ENCODE measurements around the gene BCL11B. TPM values are rescaled to one million over a fixed set of nuclear protein-coding genes. Genes with fewer than 3 reads are reported as not detected.

The BCL11B gene
- total and polyA plus RNA-seq, 2 of the 8 experiments (the other 6 are each of a cell fraction or from before 2014, with no cell fraction given), result 0.63 to 5.9 TPM

DNA sequence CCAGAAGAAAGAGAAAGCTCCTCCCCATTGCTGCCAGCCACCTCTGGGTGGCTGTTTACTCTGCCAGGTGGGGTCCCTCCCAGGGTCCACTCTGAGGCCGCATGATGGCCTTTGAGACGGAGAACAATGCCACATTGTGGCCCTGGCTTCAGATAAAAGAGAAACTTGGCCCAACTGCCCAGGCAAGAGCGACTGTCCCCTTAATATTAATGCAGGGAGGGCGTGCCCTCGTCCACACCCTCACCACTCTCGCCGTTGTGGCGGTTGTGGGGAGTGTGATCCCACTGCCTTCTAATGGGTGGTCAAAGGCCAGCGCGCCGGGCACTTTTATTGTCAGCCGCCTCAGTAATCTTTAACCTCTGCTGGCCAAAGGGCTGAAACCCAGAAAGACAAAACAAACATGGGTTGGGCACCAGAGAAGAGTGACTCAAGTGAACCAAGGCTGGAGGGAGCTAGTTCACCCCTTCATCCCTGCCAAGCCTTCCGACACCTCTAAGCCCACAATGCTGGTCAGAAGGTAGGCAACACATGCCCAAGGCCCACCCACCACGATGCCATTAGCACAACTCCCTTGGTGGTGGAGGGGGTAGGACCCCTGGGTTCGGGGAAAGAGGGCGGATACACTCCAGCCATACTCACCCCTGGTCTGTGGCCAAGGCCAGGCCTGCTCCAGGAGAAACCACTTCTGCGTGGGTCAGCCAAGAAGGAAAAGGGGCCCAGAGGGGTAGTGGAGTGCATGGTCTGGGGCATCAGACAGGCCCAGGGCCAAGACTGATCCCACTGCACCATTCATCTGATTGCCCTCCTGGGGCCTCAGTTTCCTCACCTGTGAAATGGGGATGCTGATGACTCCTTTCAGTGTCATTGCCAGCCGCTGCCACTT lies 44.5 kb upstream of the BCL11B start:
- H2AFZ ChIP-seq (ENCODE audit: low read length), result no peak overlapping the region
- peak overlapping the region; percentile 64 for H4K91ac ChIP-seq (replicated peaks; ENCODE audit: insufficient read length, low read length)
- H2BK15ac ChIP-seq (ENCODE audit: low read length), result no peak overlapping the region
- H4K20me1 ChIP-seq (replicated peaks in 1 of 2; ENCODE audit: control insufficient read depth in 1 of 2, insufficient read depth in 2 of 2, low read length in 2 of 2), result peaks cover 0 to 2% of the 10 kb centered on the region in 2 experiments
- H2BK120ac ChIP-seq (replicated peaks; ENCODE audit: low read depth, low read length), result no peak overlapping the region
- no peak overlapping the region for H3K9ac ChIP-seq (replicated peaks in 1 of 4; ENCODE audit: extremely low read depth in 1 of 4, low read depth in 3 of 4, low read length in 3 of 4)
- 88% methylated on average over 18 of the region's 18 CpGs; no CpG with 5 or more reads in 1 of the 2 experiments for WGBS, 2 experiments (ENCODE audit: extremely low coverage in 1 of 2, insufficient coverage in 1 of 2, insufficient read length in 1 of 2, insufficient replicate concordance in 2 of 2, low coverage in 1 of 2, low lambda C conversion rate in 2 of 2, missing lambda C conversion rate in 1 of 2)
- H4K5ac ChIP-seq (ENCODE audit: insufficient read length, low read depth, low read length), result no peak overlapping the region
- no peaks in the 10 kb centered on the region; a peak in 2 of 7 replicates for H3K27me3 ChIP-seq (replicated peaks in 1 of 4; ENCODE audit: control insufficient read depth in 3 of 4, extremely low read depth in 1 of 4, insufficient read depth in 3 of 4, low read length in 3 of 4)
- H3K23me2 ChIP-seq (ENCODE audit: low read depth, low read length), result no peaks in the 10 kb centered on the region; the same call in 1 of the 2 replicates
- POLR2A ChIA-PET (ENCODE audit: partially characterized antibody), result no interaction called here
- no peak overlapping the region for H2BK5ac ChIP-seq (ENCODE audit: low read depth, low read length)
- no peaks in the 10 kb centered on the region for H3K79me2 ChIP-seq (ENCODE audit: control insufficient read depth in 1 of 2, insufficient read depth in 2 of 2, low read length in 2 of 2)
- no peak overlapping the region for H3K4me2 ChIP-seq (ENCODE audit: insufficient read depth in 1 of 2, low read depth in 2 of 2, low read length in 2 of 2)
- H3K18ac ChIP-seq (ENCODE audit: extremely low read depth, low read length), result no peak overlapping the region
- H3K27ac ChIP-seq (ENCODE audit: low read depth, low read length), result no peak overlapping the region
- H2AK5ac ChIP-seq (ENCODE audit: low read depth, low read length), result no peak overlapping the region
- H3K79me1 ChIP-seq (ENCODE audit: low read depth, low read length), result no peaks in the 10 kb centered on the region
- FAIRE-seq (no peak), DNase-seq (ENCODE audit: low read depth in 1 of 2, low spot score in 2 of 2) (peak in 1 of 2 experiments; percentile 37)
- H2BK20ac ChIP-seq (ENCODE audit: low read length), result peak overlapping the region; percentile 61; the same call in 1 of the 2 replicates
- H4K8ac ChIP-seq (ENCODE audit: extremely low read depth, insufficient read depth, low read length), result no peak overlapping the region; the same call in 1 of the 2 replicates
- CTCF ChIA-PET (ENCODE audit: partially characterized antibody), result interaction anchor here (0.6 kb wide), 1 partner anchor 42 kb away, joined by 3 read pairs; no protein-coding TSS in a partner anchor
- H3K14ac ChIP-seq (ENCODE audit: insufficient read length), result no peak overlapping the region
- peaks cover 0 to 14% (median 6%) of the 10 kb centered on the region in 4 experiments; a peak in 6 of 7 replicates for H3K4me1 ChIP-seq (replicated peaks in 1 of 4; ENCODE audit: control insufficient read depth in 3 of 4, insufficient read depth in 4 of 4, low read length in 3 of 4)
- H3K23ac ChIP-seq (ENCODE audit: insufficient read length), result no peak overlapping the region
- H2BK12ac ChIP-seq (ENCODE audit: low read depth, low read length), result peak overlapping the region; percentile 94; the same call in 1 of the 2 replicates
- no peak overlapping the region for H3K56ac ChIP-seq (replicated peaks; ENCODE audit: insufficient read length, low read depth, low read length)
- H3K36me3 ChIP-seq (ENCODE audit: control insufficient read depth in 2 of 4, insufficient read depth in 4 of 4, low read length in 3 of 4), result no peaks in the 10 kb centered on the region
- no peak overlapping the region for H3K4me3 ChIP-seq (ENCODE audit: extremely low read depth in 1 of 4, insufficient read depth in 2 of 4, low read depth in 3 of 4, low read length in 4 of 4)
- H3K9me3 ChIP-seq (ENCODE audit: insufficient read depth in 2 of 2, low read depth in 1 of 2, low read length in 1 of 2), result no peaks in the 10 kb centered on the region
- H3K4ac ChIP-seq (replicated peaks; ENCODE audit: insufficient read length, low read depth, low read length), result no peak overlapping the region
- TF ChIP-seq GTF2F1 (IDR thresholded peaks at IDR 0.05; ENCODE audit: borderline replicate concordance, low read depth, low read length) (no peak), BACH1 (IDR thresholded peaks at IDR 0.05; ENCODE audit: low read length) (no peak), EP300 (IDR thresholded peaks at IDR 0.05; ENCODE audit: borderline replicate concordance in 1 of 2, low read depth in 2 of 2, low read length in 2 of 2) (no peak), ASH2L (IDR thresholded peaks at IDR 0.05; ENCODE audit: low read length) (no peak), HDAC6 (IDR thresholded peaks at IDR 0.05; ENCODE audit: low read depth, low read length) (no peak), TEAD4 (IDR thresholded peaks at IDR 0.05; ENCODE audit: low read depth, low read length) (no peak), SP2 (IDR thresholded peaks at IDR 0.05; ENCODE audit: low read length) (no peak)
- TF ChIP-seq, protein P1, sequence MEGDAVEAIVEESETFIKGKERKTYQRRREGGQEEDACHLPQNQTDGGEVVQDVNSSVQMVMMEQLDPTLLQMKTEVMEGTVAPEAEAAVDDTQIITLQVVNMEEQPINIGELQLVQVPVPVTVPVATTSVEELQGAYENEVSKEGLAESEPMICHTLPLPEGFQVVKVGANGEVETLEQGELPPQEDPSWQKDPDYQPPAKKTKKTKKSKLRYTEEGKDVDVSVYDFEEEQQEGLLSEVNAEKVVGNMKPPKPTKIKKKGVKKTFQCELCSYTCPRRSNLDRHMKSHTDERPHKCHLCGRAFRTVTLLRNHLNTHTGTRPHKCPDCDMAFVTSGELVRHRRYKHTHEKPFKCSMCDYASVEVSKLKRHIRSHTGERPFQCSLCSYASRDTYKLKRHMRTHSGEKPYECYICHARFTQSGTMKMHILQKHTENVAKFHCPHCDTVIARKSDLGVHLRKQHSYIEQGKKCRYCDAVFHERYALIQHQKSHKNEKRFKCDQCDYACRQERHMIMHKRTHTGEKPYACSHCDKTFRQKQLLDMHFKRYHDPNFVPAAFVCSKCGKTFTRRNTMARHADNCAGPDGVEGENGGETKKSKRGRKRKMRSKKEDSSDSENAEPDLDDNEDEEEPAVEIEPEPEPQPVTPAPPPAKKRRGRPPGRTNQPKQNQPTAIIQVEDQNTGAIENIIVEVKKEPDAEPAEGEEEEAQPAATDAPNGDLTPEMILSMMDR (IDR thresholded peaks at IDR 0.05; ENCODE audit: control extremely low read depth in 1 of 3, insufficient read depth in 1 of 3, low read depth in 1 of 3, low read length in 3 of 3), result no peak
- TF ChIP-seq, protein P2, sequence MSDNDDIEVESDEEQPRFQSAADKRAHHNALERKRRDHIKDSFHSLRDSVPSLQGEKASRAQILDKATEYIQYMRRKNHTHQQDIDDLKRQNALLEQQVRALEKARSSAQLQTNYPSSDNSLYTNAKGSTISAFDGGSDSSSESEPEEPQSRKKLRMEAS (IDR thresholded peaks at IDR 0.05), result no peak

All from H1 (cell line).